ENCODE data around the gene SORCS3. TPM values are rescaled to one million over a fixed set of nuclear protein-coding genes. Genes with fewer than 3 reads are reported as not detected.

SORCS3 gene
- total RNA-seq, 1 experiment from 2014 or later: not detected

- TF ChIP-seq EZH2 (IDR thresholded peaks at IDR 0.05; ENCODE audit: low read depth) (no peak), CTCF (conservative IDR thresholded peaks at IDR 0.05) (no peak)
- intact Hi-C loops (cut with micrococcal nuclease; ENCODE audit: unreplicated experiment): no loop called here
Measured at GRCh38 chr10:105154736-105155135, 513.6 kb downstream of the SORCS3 start.

GRCh38 chr10:105159268-105159667 lies 518.2 kb downstream of the SORCS3 start:
- CTCF ChIA-PET: no interaction called here

More at GRCh38 chr10:105154736-105155135, 513.6 kb downstream of the SORCS3 start:
- no peaks in the 10 kb centered on the region for H3K27me3 ChIP-seq (ENCODE audit: insufficient read depth, low read depth)
- H3K79me2 ChIP-seq (ENCODE audit: low read depth): no peaks in the 10 kb centered on the region
- no peaks in the 10 kb centered on the region for H3K36me3 ChIP-seq (ENCODE audit: low read depth)
- H3K4me1 ChIP-seq (replicated peaks; ENCODE audit: insufficient read depth): no peaks in the 10 kb centered on the region
- no peak overlapping the region for H3K27ac ChIP-seq
- no peaks in the 10 kb centered on the region for H3K9me2 ChIP-seq (ENCODE audit: insufficient read depth)
- DNase-seq: no peak
- no peak overlapping the region for H3K4me2 ChIP-seq
- H4K20me1 ChIP-seq (ENCODE audit: insufficient read depth): no peaks in the 10 kb centered on the region
- POLR2A ChIA-PET (ENCODE audit: unreplicated experiment): no interaction called here
- BruUV-seq (replicated peaks): no TSS peak
- H3F3A ChIP-seq (ENCODE audit: insufficient read depth, low read depth): no peaks in the 10 kb centered on the region
- no peak overlapping the region for H3K4me3 ChIP-seq
- H3K9me3 ChIP-seq (ENCODE audit: insufficient read depth, low read depth): no peaks in the 10 kb centered on the region
- H2AFZ ChIP-seq: no peak overlapping the region
- CTCF ChIA-PET: no interaction called here

GRCh38 chr10:105161149-105161548 lies 520.1 kb downstream of the SORCS3 start:
- POLR2A ChIA-PET (ENCODE audit: unreplicated experiment): no interaction called here
- intact Hi-C loops (cut with micrococcal nuclease; ENCODE audit: unreplicated experiment): no loop called here

More at GRCh38 chr10:105159268-105159667, 518.2 kb downstream of the SORCS3 start:
- no peak for TF ChIP-seq EZH2 (IDR thresholded peaks at IDR 0.05; ENCODE audit: low read depth)
- TF ChIP-seq CTCF (conservative IDR thresholded peaks at IDR 0.05): no peak
- Histone ChIP-seq H3F3A (ENCODE audit: insufficient read depth, low read depth) (no peaks in the 10 kb centered on the region), H3K4me3 (no peak overlapping the region), H3K4me2 (no peak overlapping the region), H3K9me3 (ENCODE audit: insufficient read depth, low read depth) (no peaks in the 10 kb centered on the region), H2AFZ (no peak overlapping the region), H3K79me2 (ENCODE audit: low read depth) (no peaks in the 10 kb centered on the region), H3K27me3 (ENCODE audit: insufficient read depth, low read depth) (no peaks in the 10 kb centered on the region), H3K9me2 (ENCODE audit: insufficient read depth) (no peaks in the 10 kb centered on the region), H3K27ac (no peak overlapping the region), H4K20me1 (ENCODE audit: insufficient read depth) (no peaks in the 10 kb centered on the region), H3K36me3 (ENCODE audit: low read depth) (no peaks in the 10 kb centered on the region), H3K4me1 (replicated peaks; ENCODE audit: insufficient read depth) (no peaks in the 10 kb centered on the region)
- no TSS peak for BruUV-seq (replicated peaks)
- POLR2A ChIA-PET (ENCODE audit: unreplicated experiment): no interaction called here
- no peak for DNase-seq
- intact Hi-C loops (cut with micrococcal nuclease; ENCODE audit: unreplicated experiment): no loop called here

More at GRCh38 chr10:105161149-105161548, 520.1 kb downstream of the SORCS3 start:
- no TSS peak for BruUV-seq (replicated peaks)
- Histone ChIP-seq H3K4me3 (no peak overlapping the region), H3K27ac (no peak overlapping the region), H2AFZ (no peak overlapping the region), H3K4me2 (no peak overlapping the region), H4K20me1 (ENCODE audit: insufficient read depth) (no peaks in the 10 kb centered on the region), H3K36me3 (ENCODE audit: low read depth) (no peaks in the 10 kb centered on the region), H3F3A (ENCODE audit: insufficient read depth, low read depth) (no peaks in the 10 kb centered on the region), H3K9me3 (ENCODE audit: insufficient read depth, low read depth) (no peaks in the 10 kb centered on the region), H3K4me1 (replicated peaks; ENCODE audit: insufficient read depth) (no peaks in the 10 kb centered on the region), H3K79me2 (ENCODE audit: low read depth) (no peaks in the 10 kb centered on the region), H3K9me2 (ENCODE audit: insufficient read depth) (no peaks in the 10 kb centered on the region), H3K27me3 (ENCODE audit: insufficient read depth, low read depth) (no peaks in the 10 kb centered on the region)
- no peak for DNase-seq
- CTCF ChIA-PET: no interaction called here
- no peak for TF ChIP-seq CTCF (conservative IDR thresholded peaks at IDR 0.05)
- no peak for TF ChIP-seq EZH2 (IDR thresholded peaks at IDR 0.05; ENCODE audit: low read depth)
